NCI-H748 treated with DMSO at 0.1 percent for 48 hours (cell line): ENCODE measurements around the gene SLC9A9.
"Not testable (repeated sequence)": the region's sequence is repeated elsewhere in the genome, so short reads cannot be mapped to it uniquely, and the experiment has no call there.

ENCODE experiments used
- DNase-seq: peaks from one replicate; lab custom pipeline; 2025; lab: John Stamatoyannopoulos, UW

Gene SLC9A9

DNA sequence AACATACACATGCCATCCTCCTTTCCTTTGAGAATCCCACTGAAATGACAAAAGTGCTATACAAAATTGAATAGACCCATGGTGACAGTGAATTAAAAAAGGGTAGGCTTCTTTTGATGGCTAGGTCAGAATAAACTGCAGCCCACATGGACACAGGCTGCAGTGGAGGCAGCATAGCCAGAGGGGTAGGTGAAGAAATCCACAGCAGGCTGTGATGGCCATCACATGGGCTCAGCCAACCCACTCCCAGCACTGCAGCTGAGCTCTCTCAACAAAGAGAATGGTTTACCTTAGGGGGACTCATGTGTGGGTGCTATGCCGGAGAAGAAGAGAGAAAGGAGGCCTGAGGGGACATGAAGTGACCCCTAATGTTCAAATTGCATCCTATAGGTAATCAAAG is 397.6 kb downstream of the SLC9A9 start:
- DNase-seq = no peak

DNA sequence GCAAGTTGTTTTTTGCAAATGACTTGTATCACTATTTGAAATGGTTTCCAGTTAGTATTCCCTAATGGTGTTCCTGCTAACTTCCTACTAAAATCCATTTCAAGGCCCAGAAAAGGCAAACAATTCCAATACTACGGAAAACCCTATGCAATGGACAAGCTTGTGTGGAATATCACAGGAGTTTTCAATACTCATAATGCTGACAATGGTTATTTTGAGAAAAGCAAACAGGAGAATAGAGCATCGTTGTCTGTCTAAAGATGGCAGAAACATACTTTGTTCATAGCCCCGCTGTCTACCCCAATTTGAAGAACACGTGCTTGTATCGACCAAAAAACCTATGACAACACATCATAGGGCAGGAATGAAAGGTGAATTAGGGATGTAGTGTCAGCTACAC is 400.8 kb downstream of the SLC9A9 start:
- no peak for DNase-seq

DNA sequence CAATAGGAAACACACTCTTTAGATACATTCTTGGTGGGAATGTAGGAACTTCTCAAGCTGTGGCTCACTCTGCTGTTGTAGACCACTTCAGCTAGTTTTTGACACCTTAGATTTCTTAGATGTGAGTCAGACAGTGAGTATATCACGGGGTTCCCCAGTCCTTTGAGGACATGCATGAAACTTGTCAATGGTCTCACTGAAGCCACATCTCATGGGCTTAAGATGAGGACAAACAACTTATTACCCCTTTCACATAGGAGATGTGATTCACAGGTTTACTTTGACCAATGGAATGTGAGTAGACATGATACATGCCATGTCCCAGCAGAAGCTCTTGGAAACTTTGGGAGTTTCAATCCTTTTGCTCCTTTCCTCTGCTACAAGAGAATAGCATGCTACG is 403.1 kb downstream of the SLC9A9 start:
- DNase-seq = no peak

DNA sequence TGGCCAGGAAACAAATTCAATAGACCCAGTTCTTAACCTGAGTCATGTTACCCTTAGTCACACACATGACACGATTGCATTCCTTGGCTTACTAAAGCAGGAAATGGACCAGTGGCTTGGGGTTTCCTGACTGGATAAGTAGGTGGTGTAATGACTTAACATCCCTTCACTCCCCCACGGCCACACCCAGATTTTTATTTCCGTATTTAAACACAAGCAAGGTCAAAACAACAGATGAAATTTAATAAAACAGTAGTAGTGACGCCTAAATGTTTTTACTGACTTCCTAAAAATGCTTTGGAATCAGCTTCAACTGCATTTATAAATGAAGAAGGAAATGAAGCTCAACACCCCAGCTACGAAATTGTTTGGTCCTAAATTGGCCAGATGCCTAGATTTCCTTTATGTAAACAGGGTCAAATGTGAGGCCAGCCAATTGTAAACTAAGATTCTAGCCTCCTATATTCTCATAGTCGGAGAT is 404.4 kb downstream of the SLC9A9 start:
- DNase-seq = no peak

DNA sequence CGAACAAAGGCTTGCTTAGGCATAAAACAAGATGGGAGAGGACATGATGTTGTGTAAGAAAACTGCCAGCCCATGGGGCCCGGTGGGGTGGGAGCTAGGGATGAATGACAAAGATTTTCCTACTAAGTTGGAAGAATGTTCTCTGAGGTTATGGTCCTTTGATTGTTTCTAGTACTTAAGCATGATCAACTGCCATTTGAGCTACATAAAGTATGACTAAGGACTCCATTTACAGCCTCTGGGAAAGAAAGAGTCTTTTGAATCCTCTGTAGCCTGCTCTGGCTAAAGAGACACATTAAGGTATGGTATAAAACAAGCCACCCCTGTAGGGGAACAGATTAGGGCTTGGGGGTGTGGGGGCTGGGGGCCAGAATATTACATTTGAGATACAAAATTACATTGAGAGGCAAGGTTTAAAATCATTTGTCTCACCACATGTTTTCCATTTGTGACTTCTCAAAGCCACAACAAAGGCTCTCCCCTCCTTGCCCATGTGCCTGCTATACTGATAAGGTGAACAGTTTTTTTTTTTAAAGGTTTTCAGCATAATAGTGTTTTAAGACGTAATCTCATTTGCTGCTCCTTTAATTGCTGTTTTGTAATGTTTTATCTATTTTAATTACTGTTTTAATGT is 405.3 kb downstream of the SLC9A9 start:
- no peak for DNase-seq

DNA sequence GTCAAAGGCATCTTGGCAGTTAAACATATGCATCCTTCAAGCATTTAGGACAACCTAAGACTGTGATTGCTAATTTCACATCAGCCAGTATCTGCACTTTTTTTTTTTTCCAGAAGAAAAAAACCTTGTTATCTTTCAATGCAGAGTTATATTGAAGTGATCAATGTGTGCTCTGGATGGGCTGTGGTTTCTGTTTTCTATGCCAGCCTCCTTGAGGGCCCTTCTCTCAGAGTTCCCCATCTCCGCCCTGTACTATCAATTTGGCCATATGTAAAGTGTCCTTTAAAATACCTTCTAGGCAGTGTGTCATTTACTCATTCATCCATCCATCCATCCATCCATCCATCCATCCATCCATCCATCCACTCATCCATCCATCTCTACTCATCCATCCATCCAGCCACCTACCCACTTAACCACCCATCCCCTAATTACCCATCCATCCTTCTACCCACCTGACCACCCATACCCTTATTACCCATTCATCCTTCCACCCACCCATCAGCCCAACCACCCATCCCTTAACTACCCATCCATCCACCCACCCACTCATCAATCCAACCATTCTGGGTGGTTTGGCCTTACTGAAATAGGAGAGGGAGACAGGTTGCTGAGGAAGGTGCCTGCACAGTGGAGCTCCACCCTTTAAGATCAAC is 406.6 kb downstream of the SLC9A9 start:
- DNase-seq = no peak

DNA sequence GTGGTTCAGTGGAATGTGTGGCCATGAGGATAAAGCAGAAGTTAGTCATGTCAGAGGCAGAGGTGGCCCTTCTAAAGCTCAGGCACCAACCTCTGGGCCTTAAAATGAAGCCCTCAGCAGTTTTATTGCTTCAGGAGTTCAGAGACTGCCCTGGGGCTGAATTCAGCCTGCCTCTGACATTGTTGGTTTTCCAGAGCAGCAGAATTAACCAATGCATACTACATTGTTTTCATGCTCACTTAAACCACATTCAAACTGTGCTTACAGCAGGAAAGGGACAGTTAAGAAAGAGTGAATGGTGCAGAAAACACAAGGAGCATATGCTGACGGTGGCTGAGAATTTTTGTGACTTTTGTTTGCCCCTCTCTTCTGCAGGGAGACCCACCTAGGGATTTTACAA is 408.5 kb downstream of the SLC9A9 start:
- DNase-seq = no peak

DNA sequence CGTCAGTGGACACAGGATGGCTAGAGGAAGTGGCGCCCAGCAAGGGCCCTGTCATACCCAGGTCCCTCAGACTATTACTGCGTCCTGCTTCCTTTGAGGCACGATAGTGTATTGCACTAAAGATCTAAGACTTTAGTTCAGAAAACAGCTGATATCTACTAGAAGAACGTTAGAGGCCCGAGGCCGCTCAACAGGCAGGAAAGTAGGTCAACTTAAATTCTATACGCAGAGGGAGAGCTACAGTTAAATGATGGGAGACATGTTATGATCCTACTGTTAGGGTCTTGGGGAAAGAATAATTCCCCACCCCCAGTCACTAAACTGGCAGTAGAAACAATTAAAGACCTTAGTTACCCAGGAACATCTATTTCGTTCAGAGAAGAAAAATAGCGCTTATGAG is 410.9 kb downstream of the SLC9A9 start:
- no peak for DNase-seq

DNA sequence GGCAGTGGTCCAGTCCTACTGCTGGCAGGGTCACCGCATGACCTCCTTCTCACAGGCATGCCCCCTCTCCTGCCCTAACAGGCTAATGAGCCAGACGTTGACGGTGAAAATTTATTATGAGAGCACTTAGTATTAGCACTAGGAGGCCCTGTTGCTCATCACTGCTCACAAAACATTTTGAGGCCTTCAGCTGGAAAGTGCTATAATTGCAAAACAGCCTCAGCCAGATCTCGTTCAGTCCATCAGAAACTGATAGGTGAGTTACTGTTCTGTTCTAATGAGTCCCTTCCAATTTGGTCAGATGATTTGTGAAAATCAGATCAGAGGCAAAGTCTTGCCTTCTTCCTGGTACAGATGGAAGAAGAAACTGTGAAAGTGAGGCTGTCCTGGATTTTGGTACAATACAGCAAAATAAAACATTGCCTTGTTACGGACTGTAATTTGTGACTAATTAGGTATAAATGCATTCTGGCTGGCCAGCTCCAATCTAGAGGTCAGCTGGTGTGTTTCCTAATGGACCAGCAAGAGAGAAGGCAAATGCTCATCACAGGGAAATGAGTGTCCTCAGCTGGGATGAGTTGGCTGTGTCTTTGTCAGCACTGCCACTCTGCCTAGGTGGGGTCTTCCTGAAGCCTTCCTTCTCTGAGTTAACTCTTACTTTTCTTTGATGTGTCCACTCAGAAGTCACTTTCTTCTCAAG is 411.9 kb downstream of the SLC9A9 start:
- DNase-seq = no peak

DNA sequence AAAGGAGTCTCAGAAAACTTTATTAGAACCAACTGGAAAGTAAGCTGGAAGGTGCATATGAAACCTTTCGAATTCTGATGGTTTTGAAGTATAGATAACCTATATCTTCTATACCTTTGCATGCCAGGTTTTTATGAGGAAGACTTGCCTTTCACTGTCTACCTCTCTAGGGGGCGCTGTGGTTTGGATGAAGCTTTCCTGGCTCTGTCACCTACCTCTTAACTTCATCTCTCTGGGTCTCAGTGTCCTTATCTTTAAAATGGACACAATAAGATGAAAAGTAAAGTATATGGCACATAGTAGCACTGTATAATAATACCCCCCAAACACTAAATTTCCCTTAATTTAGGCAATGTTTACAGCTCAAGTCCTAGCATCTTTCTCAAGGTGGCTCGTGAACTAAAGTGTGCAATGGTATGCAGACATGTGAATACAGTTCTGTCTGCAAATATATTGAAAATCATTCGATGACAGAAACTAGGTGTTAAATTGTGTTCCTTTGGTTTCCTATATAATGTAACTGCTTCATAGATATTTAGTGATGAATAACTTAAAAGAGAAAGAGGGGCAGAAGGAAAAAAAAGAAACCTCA is 414.4 kb downstream of the SLC9A9 start:
- no peak for DNase-seq

DNA sequence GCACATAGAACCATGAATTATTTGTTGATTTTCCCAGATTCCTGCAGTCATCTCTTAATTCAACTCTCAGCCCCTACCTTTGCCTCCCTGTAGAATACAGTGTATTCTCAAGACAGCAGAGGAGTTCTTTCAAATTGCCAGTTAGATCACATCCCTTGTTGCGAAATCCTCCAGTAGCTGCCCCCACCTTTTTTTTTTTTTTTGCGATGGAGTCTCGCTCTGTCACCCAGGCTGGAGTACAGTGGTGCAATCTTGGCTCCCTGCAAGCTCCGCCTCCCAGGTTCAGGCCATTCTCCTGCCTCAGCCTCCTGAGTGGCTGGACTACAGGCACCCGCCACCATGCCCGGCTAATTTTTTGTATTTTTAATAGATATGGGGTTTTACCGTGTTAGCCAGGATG is 417.0 kb downstream of the SLC9A9 start:
- DNase-seq = not testable (repeated sequence)

DNA sequence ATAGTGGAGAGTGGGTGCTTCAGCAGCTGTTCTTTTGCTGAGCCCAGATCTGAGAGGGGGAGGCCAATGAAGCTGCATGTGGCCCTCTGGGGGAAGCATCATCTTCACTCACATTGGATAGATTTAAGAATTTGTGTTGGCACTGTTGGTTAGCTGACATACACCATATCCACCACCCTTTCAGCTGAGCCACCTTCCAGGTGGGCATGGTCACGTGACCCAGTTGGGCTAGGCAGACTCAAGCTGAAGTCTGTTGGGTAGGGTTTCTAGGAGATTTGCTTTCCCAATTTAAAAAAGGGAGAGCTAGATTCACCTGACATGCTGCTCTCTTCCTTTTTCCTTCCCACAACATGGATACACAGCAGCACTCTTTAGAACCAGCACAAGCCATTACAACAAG is 417.7 kb downstream of the SLC9A9 start:
- no peak for DNase-seq

DNA sequence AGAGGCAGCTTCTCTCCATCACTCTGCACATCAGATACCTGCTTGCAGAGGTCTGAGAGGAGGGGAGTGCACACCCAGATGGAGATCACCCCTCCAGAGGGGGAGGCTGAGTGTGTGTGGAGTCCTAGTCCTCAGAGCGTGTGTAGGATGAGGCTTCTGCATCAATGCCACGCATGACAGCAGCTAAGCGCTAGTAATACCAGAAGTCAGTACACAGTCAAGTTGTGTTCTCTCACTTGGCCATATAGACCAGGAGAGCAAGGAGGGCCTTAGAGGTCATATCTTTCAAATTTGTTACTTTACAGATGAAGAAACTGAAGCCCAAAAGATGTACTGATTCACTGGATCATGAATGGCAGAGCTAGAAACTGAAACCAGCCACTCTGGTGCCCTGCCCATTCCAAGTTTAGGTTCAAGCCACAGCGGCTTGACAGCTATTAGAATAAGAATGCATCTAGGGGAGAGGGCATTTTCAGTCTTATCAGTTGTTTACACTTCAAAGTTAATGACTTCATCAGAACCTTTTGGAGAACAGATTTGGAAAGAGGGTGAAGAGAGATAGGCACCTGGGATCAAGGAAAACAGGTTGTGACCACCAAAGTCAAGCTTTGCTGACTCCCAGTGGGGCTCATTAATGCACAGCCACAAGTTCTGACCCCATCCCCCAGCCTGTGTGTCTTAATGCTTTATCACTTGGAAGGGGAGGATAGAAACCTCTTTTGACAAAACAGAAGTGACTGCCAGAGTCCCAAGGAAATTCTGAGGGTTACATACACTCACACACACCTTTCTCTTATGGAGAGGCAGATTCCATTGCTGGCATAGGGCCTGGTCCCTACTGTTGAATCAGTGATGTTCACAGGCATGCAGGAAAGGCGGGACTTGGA is 418.4 kb downstream of the SLC9A9 start:
- no peak for DNase-seq

DNA sequence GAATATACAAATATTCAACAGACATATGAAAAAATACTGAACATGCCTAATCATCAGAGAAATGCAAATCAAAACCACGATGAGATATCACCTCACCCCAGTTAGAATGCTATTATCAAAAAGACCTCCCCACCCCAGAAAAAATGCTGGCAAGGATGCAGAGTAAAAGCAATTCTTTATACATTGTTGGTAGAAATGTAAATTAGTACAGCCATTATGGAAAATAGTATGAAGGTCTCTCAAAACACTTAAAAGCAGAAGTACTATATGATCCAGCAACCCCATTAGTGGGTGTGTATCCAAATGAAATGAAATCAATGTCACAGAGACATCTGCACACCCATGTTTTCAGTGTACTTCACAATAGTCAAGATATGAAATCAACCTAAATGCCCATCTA is 420.0 kb downstream of the SLC9A9 start:
- DNase-seq = no peak

DNA sequence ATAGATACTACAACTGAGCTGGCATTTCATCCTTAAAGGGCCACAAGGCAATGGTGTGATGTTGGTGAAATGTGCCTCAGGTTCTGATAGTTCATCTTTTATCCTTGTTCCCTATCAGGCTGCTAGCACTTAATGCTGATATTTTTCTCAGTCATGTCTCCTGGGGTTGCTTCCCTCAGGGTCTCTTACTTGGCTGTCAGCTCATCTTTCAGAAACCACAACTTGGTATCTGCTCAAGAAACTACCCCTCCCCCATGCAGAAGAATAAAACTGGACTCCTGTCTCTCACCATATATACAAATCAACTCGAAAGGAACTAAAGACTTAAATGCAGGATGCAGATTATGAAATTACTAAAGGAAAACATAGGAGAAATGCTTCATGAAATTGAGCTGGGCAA is 420.6 kb downstream of the SLC9A9 start:
- DNase-seq = no peak

DNA sequence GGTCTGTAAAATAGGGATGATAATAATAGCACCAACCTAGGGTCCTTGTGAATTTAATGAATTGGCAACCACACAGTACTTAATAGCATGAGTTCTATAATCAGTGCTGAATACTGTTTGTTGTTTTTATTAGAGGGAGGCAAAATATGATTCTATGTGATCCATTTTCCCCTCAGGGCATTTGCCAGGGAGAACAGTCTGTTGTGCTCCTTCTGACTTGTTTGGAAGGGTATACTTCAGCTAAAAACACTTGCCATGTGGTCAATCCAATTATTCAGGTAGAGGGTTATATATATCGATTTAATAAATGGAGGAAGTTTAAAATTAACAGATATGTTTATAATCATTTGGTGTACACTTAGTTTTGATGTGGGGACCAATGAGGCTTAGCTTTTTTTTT is 423.4 kb downstream of the SLC9A9 start:
- DNase-seq = no peak

DNA sequence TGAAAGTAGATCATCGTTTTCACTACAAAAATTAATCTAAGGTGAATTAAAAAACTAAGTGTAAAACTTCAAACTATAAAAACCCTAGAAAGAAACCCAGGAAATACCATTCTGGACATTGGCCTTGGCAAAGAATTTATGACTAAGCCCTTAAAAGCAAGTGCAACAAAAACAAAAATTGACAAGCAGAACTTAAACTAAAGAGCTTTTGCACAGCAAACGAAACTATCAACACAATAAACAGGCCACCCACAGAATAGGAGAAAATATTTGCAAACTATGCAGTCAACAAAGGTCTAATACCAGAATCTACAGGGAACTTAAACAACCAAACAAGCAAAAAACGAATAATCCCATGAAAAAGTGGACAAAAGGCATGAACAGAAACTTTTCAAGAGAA is 426.7 kb downstream of the SLC9A9 start:
- no peak for DNase-seq

DNA sequence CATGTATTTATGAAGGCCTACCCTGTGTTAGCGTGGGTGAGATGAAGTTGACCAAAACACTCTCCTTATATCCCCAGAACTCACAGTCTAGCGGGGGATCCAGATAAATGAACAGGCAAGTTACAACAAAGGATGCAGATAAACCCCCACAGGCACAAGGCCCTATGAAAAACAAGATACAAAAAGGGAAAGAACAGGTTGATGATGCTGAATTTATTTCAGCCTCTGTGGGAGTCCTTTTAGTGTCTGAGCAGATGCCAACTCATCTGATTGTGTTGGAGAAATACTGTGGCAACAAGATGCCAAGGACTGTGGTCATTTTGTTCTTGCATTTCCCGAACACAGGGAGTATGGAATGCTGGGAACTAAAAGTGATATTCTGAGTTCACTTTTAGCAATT is 428.7 kb downstream of the SLC9A9 start:
- DNase-seq = no peak

DNA sequence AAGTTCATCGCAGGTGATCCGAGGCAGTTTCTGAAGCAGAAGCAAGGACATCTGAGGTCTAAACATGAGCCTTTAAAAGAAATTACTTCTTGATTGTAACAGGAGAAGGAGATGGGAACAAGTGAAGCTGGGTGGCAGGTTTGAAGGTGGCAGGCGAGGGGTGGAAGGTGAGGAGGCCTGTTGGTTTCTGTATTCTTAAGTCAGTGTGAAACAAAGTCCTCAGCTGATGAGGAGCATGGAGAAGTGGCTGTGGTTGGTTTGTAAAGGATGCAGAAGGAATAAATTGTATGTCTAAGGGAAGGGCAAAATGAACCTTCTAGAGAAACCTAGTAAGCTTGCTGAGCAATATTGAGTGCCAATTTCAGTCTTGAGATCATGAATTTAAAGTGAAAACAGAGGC is 429.9 kb downstream of the SLC9A9 start:
- no peak for DNase-seq

DNA sequence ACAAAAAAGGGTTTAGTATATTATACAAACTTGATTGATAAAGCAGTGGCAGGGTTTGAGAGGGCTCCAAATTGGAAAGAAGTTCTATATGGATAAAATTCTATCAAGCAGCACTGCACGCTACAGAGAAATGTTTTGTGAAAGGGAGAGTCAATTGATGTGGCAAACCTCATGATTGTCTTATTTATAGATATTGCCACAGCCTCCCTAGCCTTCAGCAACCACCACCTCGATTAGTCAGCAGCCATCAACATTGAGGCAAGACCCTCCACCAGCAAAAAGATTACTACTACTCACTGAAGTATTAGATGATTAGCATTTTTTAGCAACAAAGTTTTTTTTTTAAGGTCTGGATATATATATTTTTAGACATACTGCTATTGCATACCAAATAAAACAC is 432.0 kb downstream of the SLC9A9 start:
- DNase-seq = no peak

DNA sequence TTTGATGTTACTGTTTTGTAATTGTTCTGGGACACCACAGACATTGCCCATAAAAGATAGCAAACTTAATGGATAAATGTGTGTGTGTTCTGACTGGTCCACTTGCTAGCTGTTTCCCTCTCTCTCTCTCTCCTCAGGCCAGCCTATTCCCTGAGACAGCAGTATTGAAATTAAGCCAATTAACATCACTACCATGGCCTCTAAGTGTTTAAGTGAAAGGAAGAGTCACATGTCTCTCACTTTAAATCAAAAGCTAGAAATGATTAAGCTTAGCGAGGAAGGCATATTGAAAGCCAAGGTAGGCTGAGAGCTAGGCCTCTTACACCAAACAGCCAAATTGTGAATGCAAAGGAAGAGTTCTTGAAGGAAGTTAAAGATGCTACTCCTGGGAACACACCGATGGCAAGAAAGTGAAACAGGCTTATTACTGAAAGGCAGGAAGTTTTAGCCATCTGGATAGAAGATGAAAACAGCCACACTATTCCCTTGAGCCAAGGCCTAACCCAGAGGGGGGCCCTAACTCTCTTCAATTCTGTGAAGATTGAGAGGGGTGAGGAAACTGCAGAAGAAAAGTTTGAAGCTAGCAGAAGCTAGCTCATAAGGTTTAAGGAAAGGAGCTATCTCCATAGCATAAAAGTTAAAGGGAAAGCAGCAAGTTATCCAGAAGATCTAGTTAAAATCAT is 433.6 kb downstream of the SLC9A9 start:
- DNase-seq = no peak
